ENCODE results near the gene C9orf57.

DNA sequence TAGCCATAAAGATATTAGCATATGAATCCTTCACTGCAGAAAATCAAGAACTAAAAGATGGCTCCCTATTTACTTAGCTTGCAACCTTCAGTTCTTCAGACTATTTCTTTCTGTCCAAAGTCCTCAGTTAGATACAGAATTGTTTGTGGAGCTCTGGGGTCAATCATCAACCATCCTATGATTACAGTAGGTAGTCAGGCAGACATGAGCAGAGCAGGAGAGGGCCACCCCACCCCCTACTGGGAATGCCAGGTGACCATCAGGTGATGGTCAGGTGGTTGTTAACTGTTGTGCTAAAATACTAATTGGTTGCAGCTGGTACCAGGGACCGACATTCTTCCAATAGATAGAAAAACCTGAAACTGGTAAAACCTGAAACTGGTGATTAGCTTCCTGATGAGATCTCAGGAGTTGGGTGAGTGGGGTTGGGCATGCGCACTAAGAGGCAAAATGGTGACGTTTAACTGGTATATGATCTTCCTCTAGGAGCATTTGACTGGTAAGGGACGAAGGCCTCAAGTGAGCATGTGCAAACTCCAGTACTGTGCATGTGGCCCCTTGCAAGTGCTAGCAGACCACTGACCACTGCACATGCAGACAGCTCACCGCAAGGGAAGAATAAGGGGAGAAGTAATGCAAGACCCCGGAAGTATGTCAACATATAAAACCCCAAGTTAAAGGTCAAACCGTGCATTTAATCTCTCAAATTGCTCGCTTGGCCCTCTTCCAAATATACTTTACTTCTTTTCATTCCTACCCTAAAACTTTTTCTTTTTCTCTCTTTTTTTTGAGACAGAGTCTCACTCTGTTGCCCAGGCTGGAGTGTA lies 13.6 kb downstream of the C9orf57 start:
- TF ChIP-seq CTCF (IDR thresholded peaks at IDR 0.05) (no peak), POLR2A (IDR thresholded peaks at IDR 0.05) (no peak)

All from heart left ventricle (tissue), 13 donors.